H1 (cell line): ENCODE data around the gene SFXN1. TPM values are rescaled to one million over a fixed set of nuclear protein-coding genes. Genes with fewer than 3 reads are reported as not detected.

Experiments used
- GTF2F1 ChIP-seq: IDR thresholded peaks from 2 replicates; pipeline ENCODE4 v1.6.1; 2012; ENCODE audit warnings: low read depth, low read length, improper control_type of control experiment, borderline replicate concordance
- SRF ChIP-seq: IDR thresholded peaks from 2 replicates; pipeline ENCODE4 v1.6.1; 2011; ENCODE audit warnings: mild to moderate bottlenecking, low read depth, low read length, moderate library complexity
- polyA plus RNA-seq, 7 experiments: library from polyadenylated mRNA; depleted of rRNA in 3 of 7; stranded (reverse) in 5 of 7; unstranded in 2 of 7; fragments of >200 nt in 5 of 7; fragments of 200-250 nt in 2 of 7; gene quantifications; 1 replicate in 5 of 7; 2 replicates in 1 of 7; 4 replicates in 1 of 7; pipeline versions ENCODE4 v1.2.1 to v1.2.3, GENCODE V29; 2011 to 2013; ENCODE audit warnings: missing spikeins in 2 of 7, mixed read lengths in 2 of 7
- total RNA-seq: library from RNA; stranded (reverse); fragmentation: NEBNext Ultra II Directional; extraction: Animal tissue kit (Norgen Biotek cat#: 25700); gene quantifications from 2 replicates; pipeline ENCODE4 v1.2.1, GENCODE V29; 2021

Gene SFXN1
- total and polyA plus RNA-seq, 2 of the 8 experiments (the other 6 are each of a cell fraction or from before 2014, with no cell fraction given): 72.7 to 97.6 TPM

GRCh38 chr5:175468892-175469291 lies 9.5 kb upstream of the SFXN1 start (continued):
- TF ChIP-seq SRF (no peak), GTF2F1 (no peak)
